HEK293T (cell line): Measurements from ENCODE around the gene TMEM260.
A peak's percentile ranks its signal among the peaks of the same experiment; 100 is the strongest.

ENCODE experiments used
- CTCF ChIA-PET: fragments of 350-600 bp; formaldehyde crosslinking; extraction: SDS; loops from one replicate; lab custom pipeline; 2021; ENCODE audit warnings: antibody characterized with exemption, inconsistent platforms; lab: Yijun Ruan, JAX
- POLR2A ChIA-PET: fragments of 350-600 bp; formaldehyde crosslinking; extraction: SDS; loops from one replicate; lab custom pipeline; 2020; ENCODE audit warnings: antibody characterized with exemption, inconsistent platforms; lab: Yijun Ruan, JAX
- DNase-seq: peaks from one replicate; pipeline ENCODE4 v3.0.0; 2012; ENCODE audit warnings: mixed read lengths; ENCODE audit errors: extremely low spot score
- ARNT ChIP-seq: fragments of 450-650 bp; IDR thresholded peaks from 2 replicates; pipeline ENCODE4 v1.6.1; 2017; ENCODE audit warnings: mild to moderate bottlenecking
- BHLHE40 ChIP-seq: fragments of 450-650 bp; IDR thresholded peaks from 2 replicates; pipeline ENCODE4 v1.6.1; 2016; ENCODE audit warnings: mild to moderate bottlenecking, moderate library complexity, borderline replicate concordance
- CTBP1 ChIP-seq: fragments of 450-650 bp; IDR thresholded peaks from 2 replicates; pipeline ENCODE4 v1.6.1; 2016; ENCODE audit warnings: borderline replicate concordance
- ELF4 ChIP-seq: fragments of 450-650 bp; IDR thresholded peaks from 2 replicates; pipeline ENCODE4 v1.6.1; 2017; ENCODE audit warnings: antibody characterized with exemption
- FOXA1 ChIP-seq: fragments of 450-650 bp; IDR thresholded peaks from 2 replicates; pipeline ENCODE4 v1.6.1; 2016; ENCODE audit warnings: mild to moderate bottlenecking
- FOXK2 ChIP-seq: fragments of 450-650 bp; IDR thresholded peaks from 2 replicates; pipeline ENCODE4 v1.6.1; 2016; ENCODE audit warnings: mild to moderate bottlenecking
- FOXM1 ChIP-seq: fragments of 450-650 bp; IDR thresholded peaks from 2 replicates; pipeline ENCODE4 v1.6.1; 2017; ENCODE audit warnings: mild to moderate bottlenecking, borderline replicate concordance
- HDGF ChIP-seq: fragments of 450-650 bp; IDR thresholded peaks from 2 replicates; pipeline ENCODE4 v1.6.1; 2017; ENCODE audit warnings: antibody characterized with exemption, borderline replicate concordance
- L3MBTL2 ChIP-seq: fragments of 450-650 bp; conservative IDR thresholded peaks from 2 replicates; pipeline ENCODE4 v1.6.1; 2016; ENCODE audit warnings: mild to moderate bottlenecking
- LEF1 ChIP-seq: fragments of 450-650 bp; IDR thresholded peaks from 2 replicates; pipeline ENCODE4 v1.6.1; 2017; ENCODE audit warnings: mild to moderate bottlenecking, borderline replicate concordance
- NFRKB ChIP-seq: fragments of 450-650 bp; IDR thresholded peaks from 2 replicates; pipeline ENCODE4 v1.6.1; 2016; ENCODE audit warnings: mild to moderate bottlenecking, moderate library complexity
- SP1 ChIP-seq: fragments of 450-650 bp; IDR thresholded peaks from 2 replicates; pipeline ENCODE4 v1.6.1; 2017
- SUZ12 ChIP-seq: fragments of 450-650 bp; IDR thresholded peaks from 2 replicates; pipeline ENCODE4 v1.6.1; 2016; ENCODE audit warnings: mild to moderate bottlenecking
- TARDBP ChIP-seq: fragments of 450-650 bp; IDR thresholded peaks from 2 replicates; pipeline ENCODE4 v1.6.1; 2016
- ZNF384 ChIP-seq: fragments of 450-650 bp; IDR thresholded peaks from 2 replicates; pipeline ENCODE4 v1.6.1; 2016
- TF ChIP-seq, protein P1 (sequence below): fragments of 450-650 bp; IDR thresholded peaks from 2 replicates; pipeline ENCODE4 v1.6.1; 2016

The TMEM260 gene

DNA sequence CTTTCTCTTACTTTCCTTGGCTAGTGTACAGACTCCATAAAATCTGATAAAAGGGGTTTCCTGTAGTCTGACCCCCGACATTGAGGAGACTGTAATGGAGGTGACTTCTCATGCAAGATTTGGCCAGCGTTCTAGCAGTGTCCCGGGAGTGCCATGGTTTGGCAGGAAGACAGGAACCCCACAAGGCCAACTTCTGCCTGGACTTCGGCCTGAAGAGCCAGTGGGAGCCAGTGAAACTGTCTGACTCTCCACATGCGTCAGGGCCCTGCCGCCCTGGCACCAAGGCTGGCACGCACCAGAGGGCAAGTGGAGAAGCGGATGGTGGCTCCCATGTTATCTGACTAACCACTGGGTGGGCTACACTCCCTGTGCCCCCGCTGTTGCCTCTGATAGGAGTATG lies 70.5 kb downstream of the TMEM260 start:
- ChIA-PET CTCF (interaction anchor here (0.6 kb wide), 1 partner anchor 421 kb away, joined by 3 read pairs; no protein-coding TSS in a partner anchor), POLR2A (no interaction called here)
- no peak for TF ChIP-seq CTBP1
- TF ChIP-seq ARNT: no peak
- TF ChIP-seq L3MBTL2: no peak
- TF ChIP-seq HDGF: no peak
- TF ChIP-seq, protein P1, sequence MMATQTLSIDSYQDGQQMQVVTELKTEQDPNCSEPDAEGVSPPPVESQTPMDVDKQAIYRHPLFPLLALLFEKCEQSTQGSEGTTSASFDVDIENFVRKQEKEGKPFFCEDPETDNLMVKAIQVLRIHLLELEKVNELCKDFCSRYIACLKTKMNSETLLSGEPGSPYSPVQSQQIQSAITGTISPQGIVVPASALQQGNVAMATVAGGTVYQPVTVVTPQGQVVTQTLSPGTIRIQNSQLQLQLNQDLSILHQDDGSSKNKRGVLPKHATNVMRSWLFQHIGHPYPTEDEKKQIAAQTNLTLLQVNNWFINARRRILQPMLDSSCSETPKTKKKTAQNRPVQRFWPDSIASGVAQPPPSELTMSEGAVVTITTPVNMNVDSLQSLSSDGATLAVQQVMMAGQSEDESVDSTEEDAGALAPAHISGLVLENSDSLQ: no peak
- no peak for DNase-seq

DNA sequence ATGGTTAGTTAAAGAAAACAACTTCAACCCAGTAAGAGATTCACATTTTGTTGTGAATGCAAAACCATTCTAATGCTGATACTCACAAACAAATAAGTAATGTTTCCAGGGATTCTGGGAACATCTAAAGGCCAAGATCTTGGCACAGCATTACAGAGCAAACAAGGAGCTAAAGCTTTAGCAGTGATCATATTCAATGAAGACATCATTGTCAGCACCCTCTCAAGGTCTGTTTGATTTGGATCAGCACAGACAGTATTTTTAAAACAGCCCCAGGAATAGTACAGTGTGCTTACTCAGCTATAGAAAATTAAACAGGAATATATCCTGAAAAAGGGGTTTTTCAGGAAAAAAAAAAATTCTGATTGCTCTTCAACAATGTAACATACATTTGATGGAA lies 71.4 kb downstream of the TMEM260 start:
- TF ChIP-seq SUZ12 (no peak), TARDBP (no peak), FOXM1 (no peak), ZNF384 (no peak), LEF1 (no peak), ARNT (no peak), SP1 (no peak), ELF4 (no peak), BHLHE40 (no peak), NFRKB (no peak), HDGF (no peak), CTBP1 (no peak), FOXA1 (no peak), L3MBTL2 (no peak), FOXK2 (no peak)
- TF ChIP-seq, protein P1: no peak
- POLR2A ChIA-PET: no interaction called here
- no peak for DNase-seq
- CTCF ChIA-PET: interaction anchor here (0.7 kb wide), 1 partner anchor 531 kb away, joined by 3 read pairs; no protein-coding TSS in a partner anchor

DNA sequence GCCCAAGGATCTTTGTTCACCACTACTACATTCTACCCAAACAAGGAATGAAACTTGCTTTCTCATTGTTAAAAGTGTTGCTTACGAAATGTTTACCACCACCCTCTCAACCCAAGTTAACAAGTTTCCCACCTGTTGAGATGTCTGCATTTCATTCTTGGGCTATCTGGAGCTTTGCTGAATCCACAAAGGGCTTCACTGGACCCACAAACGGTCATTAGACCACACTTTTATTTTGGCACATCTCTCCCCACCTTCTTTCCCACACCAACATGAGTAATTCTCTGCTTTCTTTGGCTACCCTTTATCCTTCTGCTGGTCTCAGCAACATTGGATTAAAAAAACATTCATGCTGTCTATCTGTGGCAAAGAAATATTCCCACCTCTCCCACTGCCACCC lies 78.0 kb downstream of the TMEM260 start:
- TF ChIP-seq CTBP1: no peak
- TF ChIP-seq, protein P1: no peak
- TF ChIP-seq FOXM1: no peak
- TF ChIP-seq FOXA1: no peak
- no peak for TF ChIP-seq LEF1
- no peak for TF ChIP-seq L3MBTL2
- no peak for TF ChIP-seq ELF4
- TF ChIP-seq ZNF384: no peak
- no peak for TF ChIP-seq SP1
- TF ChIP-seq TARDBP: no peak
- no peak for TF ChIP-seq NFRKB
- TF ChIP-seq HDGF: no peak
- TF ChIP-seq ARNT: no peak
- TF ChIP-seq FOXK2: no peak
- no peak for TF ChIP-seq BHLHE40
- no peak for TF ChIP-seq SUZ12
- POLR2A ChIA-PET: no interaction called here
- DNase-seq: no peak
- CTCF ChIA-PET: interaction anchor here (0.6 to 1.1 kb wide), 3 partner anchors 37 to 79 kb away, joined by 3 to 4 read pairs (median 3); no protein-coding TSS in a partner anchor

DNA sequence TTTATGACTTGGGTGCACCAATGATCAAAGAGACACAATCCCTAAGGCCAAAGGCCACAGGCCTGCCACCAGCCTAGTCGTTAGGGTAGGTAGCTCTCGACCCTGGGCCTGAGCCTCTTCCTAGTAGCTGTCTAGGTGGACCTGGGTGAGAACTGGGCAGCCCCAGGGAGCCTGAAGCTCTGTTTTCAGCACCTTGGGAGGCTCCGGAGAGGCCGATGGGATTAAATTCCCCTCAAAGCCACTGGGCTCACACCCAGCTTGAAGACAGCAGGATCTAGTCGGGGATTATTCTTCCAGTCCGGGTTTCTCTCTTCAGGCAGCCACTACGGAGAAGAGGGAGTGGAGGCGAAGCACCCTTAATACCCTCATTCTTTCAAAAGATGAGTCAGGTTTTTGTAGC lies 79.8 kb downstream of the TMEM260 start:
- TF ChIP-seq FOXM1: no peak
- no peak for TF ChIP-seq FOXK2
- TF ChIP-seq, protein P1: no peak
- TF ChIP-seq L3MBTL2: no peak
- no peak for TF ChIP-seq SP1
- TF ChIP-seq ELF4: no peak
- TF ChIP-seq LEF1: no peak
- TF ChIP-seq HDGF: no peak
- no peak for DNase-seq
- ChIA-PET CTCF (interaction anchor here (1.2 kb wide), 1 partner anchor 168 kb away, joined by 5 read pairs; no protein-coding TSS in a partner anchor), POLR2A (no interaction called here)

- ChIA-PET CTCF (interaction anchor here (1.2 kb wide), 1 partner anchor 169 kb away, joined by 5 read pairs; no protein-coding TSS in a partner anchor), POLR2A (no interaction called here)
- no peak for TF ChIP-seq LEF1
- no peak for TF ChIP-seq L3MBTL2
- TF ChIP-seq SUZ12: no peak
- no peak for TF ChIP-seq ELF4
- TF ChIP-seq NFRKB: no peak
- peak; percentile 61 for DNase-seq
Observed at GRCh38 chr14:56659964-56660551, 80.5 kb downstream of the TMEM260 start.
